Stimulated activated CD8-positive, alpha-beta memory T cell treated with anti-CD3 and anti-CD28 coated beads, Interleukin-12 subunit alpha, Interleukin-12 subunit beta, amount 100 ng/mL, for 1 hour (primary cell): ENCODE measurements around the gene TNS3.

Source experiments
- DNase-seq: peaks from one replicate; pipeline ENCODE4 v3.0.0-alpha.2; 2020; ENCODE audit warnings: low read depth

Gene TNS3

GRCh38 chr7:47254081-47254977 lies 327.6 kb downstream of the TNS3 start:
- DNase-seq = no peak

- DNase-seq = no peak
Observed at GRCh38 chr7:47253650-47254080, 328.2 kb downstream of the TNS3 start.

- no peak for DNase-seq
Observed at GRCh38 chr7:47252675-47253074, 329.2 kb downstream of the TNS3 start.

- DNase-seq = no peak
Observed at GRCh38 chr7:47249361-47249760, 332.6 kb downstream of the TNS3 start.

- no peak for DNase-seq
Observed at GRCh38 chr7:47248797-47249196, 333.1 kb downstream of the TNS3 start.

- DNase-seq = no peak
Observed at GRCh38 chr7:47247132-47247531, 334.8 kb downstream of the TNS3 start.

- DNase-seq = no peak
Observed at GRCh38 chr7:47244692-47245091, 337.2 kb downstream of the TNS3 start.

GRCh38 chr7:47241112-47242065 lies 340.5 kb downstream of the TNS3 start:
- no peak for DNase-seq

GRCh38 chr7:47239931-47240421 lies 341.9 kb downstream of the TNS3 start:
- DNase-seq = no peak

GRCh38 chr7:47239034-47239433 lies 342.9 kb downstream of the TNS3 start:
- DNase-seq = no peak

GRCh38 chr7:47236480-47237129 lies 345.3 kb downstream of the TNS3 start:
- DNase-seq = no peak

GRCh38 chr7:47233996-47234395 lies 347.9 kb downstream of the TNS3 start:
- no peak for DNase-seq

GRCh38 chr7:47232751-47233412 lies 349.0 kb downstream of the TNS3 start:
- DNase-seq = no peak

- DNase-seq = no peak
Observed at GRCh38 chr7:47231627-47232026, 350.3 kb downstream of the TNS3 start.

GRCh38 chr7:47231032-47231431 lies 350.9 kb downstream of the TNS3 start:
- no peak for DNase-seq

- no peak for DNase-seq
Observed at GRCh38 chr7:47228386-47229014, 353.4 kb downstream of the TNS3 start.

- no peak for DNase-seq
Observed at GRCh38 chr7:47227762-47228177, 354.1 kb downstream of the TNS3 start.

GRCh38 chr7:47226696-47227095 lies 355.2 kb downstream of the TNS3 start:
- no peak for DNase-seq

GRCh38 chr7:47225387-47226131 lies 356.4 kb downstream of the TNS3 start:
- DNase-seq = no peak
